ENCODE measurements around the gene RIPPLY2.

GRCh38 chr6:83808005-83808404, 45.2 kb upstream of the RIPPLY2 start:
- TF ChIP-seq POLR2A (IDR thresholded peaks at IDR 0.05; ENCODE audit: low read length) (no peak), GATA1 (IDR thresholded peaks at IDR 0.05; ENCODE audit: low read depth, low read length) (no peak)

Data from erythroblast (primary cell).